Endothelial cell of umbilical vein (primary cell): ENCODE measurements around the gene TWIST2.

ENCODE experiments used
- FOS ChIP-seq: IDR thresholded peaks from 2 replicates; pipeline ENCODE4 v1.6.1; 2011; ENCODE audit warnings: mild to moderate bottlenecking, low read length, moderate library complexity, borderline replicate concordance; ENCODE audit not compliant: insufficient read depth
- JUN ChIP-seq: IDR thresholded peaks from 2 replicates; pipeline ENCODE4 v1.6.1; 2011; ENCODE audit warnings: borderline replicate concordance, low read depth; ENCODE audit not compliant: insufficient read length, insufficient read depth
- MYC ChIP-seq: IDR thresholded peaks from one replicate; pipeline ENCODE4 v1.6.1; 2011; ENCODE audit warnings: mild to moderate bottlenecking, low read depth, low read length
- POLR2A ChIP-seq: IDR thresholded peaks from 2 replicates; pipeline ENCODE4 v1.6.1; 2012; ENCODE audit warnings: low read depth, mild to moderate bottlenecking, control low read depth, low read length
- POLR2AphosphoS5 ChIP-seq: IDR thresholded peaks from 2 replicates; pipeline ENCODE4 v1.6.1; 2012; ENCODE audit warnings: low read depth, mild to moderate bottlenecking, control low read depth, low read length, moderate library complexity; ENCODE audit not compliant: insufficient read depth
- TF ChIP-seq, protein P1 (sequence below), 2 donors: IDR thresholded peaks; 1 replicate in 1 of 2; 2 replicates in 1 of 2; pipeline ENCODE4 v1.5.1; 2011; ENCODE audit warnings: low read length in 2 of 2, mild to moderate bottlenecking in 2 of 2, moderate library complexity in 2 of 2, control low read depth in 1 of 2, inconsistent platforms in 1 of 2, low read depth in 1 of 2; ENCODE audit not compliant: insufficient read depth in 1 of 2; ENCODE audit errors: extremely low read depth in 1 of 2
- TF ChIP-seq, protein P2 (sequence below): IDR thresholded peaks from 2 replicates; pipeline ENCODE4 v1.6.1; 2011; ENCODE audit not compliant: insufficient read depth, insufficient read length

DNA sequence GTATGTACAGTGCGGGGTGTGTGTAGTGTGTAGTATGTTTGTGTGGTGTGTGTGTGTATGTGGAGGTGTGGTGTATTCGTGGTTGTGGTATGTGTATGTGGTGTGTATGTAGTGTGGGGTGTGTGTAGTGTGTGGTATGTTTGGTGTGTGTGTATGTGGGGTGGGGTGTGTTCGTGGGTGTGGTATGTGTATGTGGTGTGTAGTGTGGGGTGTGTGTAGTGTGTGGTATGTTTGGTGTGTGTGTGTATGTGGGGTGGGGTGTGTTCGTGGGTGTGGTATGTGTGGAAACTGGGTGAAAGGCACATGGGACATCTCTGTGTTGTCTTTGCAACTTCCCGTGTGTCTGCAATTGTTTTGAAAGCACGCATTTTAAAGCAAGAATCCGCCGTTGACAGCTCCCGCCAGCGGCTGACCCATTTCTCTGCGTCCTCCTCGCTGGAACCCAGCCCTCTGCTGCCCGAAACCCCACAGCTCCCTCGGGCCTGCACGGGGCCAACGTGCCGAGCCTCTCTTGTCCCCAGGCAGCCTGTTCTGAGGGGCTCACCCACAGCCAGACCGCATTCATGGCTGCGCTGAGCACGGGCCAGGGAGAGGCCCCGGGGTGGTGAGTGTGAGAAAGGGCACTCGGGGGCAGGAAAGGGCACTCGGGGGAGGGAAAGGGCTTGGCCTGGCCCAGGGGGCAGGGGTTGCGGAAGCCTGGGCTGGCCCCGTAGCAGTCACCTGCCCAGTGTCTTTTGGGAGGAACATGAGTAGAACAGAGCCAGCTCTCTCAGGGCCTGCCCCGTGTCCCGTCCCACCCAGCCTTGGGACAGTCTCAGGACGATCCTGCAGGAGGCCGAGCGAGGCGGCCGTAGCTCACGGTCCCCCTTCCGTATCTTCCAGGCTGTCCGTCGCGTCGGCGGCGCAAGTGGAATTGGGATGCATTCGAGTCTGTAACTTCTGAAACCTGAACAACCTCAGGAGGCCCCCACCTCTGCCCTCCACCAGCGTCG lies 61.4 kb downstream of the TWIST2 start:
- TF ChIP-seq, protein P1, sequence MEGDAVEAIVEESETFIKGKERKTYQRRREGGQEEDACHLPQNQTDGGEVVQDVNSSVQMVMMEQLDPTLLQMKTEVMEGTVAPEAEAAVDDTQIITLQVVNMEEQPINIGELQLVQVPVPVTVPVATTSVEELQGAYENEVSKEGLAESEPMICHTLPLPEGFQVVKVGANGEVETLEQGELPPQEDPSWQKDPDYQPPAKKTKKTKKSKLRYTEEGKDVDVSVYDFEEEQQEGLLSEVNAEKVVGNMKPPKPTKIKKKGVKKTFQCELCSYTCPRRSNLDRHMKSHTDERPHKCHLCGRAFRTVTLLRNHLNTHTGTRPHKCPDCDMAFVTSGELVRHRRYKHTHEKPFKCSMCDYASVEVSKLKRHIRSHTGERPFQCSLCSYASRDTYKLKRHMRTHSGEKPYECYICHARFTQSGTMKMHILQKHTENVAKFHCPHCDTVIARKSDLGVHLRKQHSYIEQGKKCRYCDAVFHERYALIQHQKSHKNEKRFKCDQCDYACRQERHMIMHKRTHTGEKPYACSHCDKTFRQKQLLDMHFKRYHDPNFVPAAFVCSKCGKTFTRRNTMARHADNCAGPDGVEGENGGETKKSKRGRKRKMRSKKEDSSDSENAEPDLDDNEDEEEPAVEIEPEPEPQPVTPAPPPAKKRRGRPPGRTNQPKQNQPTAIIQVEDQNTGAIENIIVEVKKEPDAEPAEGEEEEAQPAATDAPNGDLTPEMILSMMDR (IDR thresholded peaks at IDR 0.05; ENCODE audit: extremely low read depth in 1 of 2, insufficient read depth in 1 of 2, low read depth in 1 of 2, low read length in 2 of 2) = no peak
- no peak for TF ChIP-seq POLR2A
- no peak for TF ChIP-seq POLR2AphosphoS5
- no peak for TF ChIP-seq JUN
- no peak for TF ChIP-seq FOS
- TF ChIP-seq MYC = no peak
- TF ChIP-seq, protein P2, sequence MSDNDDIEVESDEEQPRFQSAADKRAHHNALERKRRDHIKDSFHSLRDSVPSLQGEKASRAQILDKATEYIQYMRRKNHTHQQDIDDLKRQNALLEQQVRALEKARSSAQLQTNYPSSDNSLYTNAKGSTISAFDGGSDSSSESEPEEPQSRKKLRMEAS = no peak
